ENCODE results near the gene TBC1D7. TPM values are rescaled to one million over a fixed set of nuclear protein-coding genes. Genes with fewer than 3 reads are reported as not detected.

The TBC1D7 gene
- total RNA-seq, 4 donors from 2014 or later: 5.5 to 12.5 (median 8.4) TPM

DNA sequence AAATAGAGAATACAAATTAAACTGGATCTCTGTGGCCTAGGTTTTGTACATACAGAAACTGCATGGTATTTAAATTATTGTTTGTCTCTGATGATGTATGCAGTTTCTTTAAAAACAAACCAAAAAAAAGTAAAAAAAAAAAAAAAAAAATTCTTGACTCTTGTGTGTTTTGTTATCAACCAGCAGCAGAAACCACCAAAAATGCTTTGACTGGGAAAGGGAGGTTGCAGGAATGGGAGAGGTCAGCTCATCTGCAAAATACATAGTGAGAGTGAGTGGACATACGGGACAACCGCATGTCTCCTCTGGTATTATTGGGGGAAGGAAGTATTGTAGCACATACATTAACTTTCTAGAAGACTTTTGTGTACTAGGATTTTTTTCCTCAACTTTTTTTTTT, 38.0 kb downstream of the TBC1D7 start:
- intact Hi-C loops (cut with DNase I): no loop called here
- Histone ChIP-seq H3K36me3 (peaks cover 17 to 65% (median 50%) of the 10 kb centered on the region in 4 donors), H3K4me3 (no peak overlapping the region), H3K9me3 (peaks cover 0 to 16% (median 14%) of the 10 kb centered on the region in 4 donors), H3K27ac (replicated peaks in 1 of 4) (no peak overlapping the region), H3K4me1 (no peaks in the 10 kb centered on the region), H3K27me3 (no peaks in the 10 kb centered on the region)
- WGBS: 100% methylated on average over 2 of the region's 2 CpGs
- TF ChIP-seq POLR2AphosphoS5 (IDR thresholded peaks at IDR 0.05) (no peak), EP300 (IDR thresholded peaks at IDR 0.05) (no peak), POLR2A (IDR thresholded peaks at IDR 0.05; ENCODE audit: low read depth) (no peak)
- TF ChIP-seq, protein P1, sequence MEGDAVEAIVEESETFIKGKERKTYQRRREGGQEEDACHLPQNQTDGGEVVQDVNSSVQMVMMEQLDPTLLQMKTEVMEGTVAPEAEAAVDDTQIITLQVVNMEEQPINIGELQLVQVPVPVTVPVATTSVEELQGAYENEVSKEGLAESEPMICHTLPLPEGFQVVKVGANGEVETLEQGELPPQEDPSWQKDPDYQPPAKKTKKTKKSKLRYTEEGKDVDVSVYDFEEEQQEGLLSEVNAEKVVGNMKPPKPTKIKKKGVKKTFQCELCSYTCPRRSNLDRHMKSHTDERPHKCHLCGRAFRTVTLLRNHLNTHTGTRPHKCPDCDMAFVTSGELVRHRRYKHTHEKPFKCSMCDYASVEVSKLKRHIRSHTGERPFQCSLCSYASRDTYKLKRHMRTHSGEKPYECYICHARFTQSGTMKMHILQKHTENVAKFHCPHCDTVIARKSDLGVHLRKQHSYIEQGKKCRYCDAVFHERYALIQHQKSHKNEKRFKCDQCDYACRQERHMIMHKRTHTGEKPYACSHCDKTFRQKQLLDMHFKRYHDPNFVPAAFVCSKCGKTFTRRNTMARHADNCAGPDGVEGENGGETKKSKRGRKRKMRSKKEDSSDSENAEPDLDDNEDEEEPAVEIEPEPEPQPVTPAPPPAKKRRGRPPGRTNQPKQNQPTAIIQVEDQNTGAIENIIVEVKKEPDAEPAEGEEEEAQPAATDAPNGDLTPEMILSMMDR (IDR thresholded peaks at IDR 0.05): no peak
- DNase-seq (ENCODE audit: extremely low spot score): no peak

DNA sequence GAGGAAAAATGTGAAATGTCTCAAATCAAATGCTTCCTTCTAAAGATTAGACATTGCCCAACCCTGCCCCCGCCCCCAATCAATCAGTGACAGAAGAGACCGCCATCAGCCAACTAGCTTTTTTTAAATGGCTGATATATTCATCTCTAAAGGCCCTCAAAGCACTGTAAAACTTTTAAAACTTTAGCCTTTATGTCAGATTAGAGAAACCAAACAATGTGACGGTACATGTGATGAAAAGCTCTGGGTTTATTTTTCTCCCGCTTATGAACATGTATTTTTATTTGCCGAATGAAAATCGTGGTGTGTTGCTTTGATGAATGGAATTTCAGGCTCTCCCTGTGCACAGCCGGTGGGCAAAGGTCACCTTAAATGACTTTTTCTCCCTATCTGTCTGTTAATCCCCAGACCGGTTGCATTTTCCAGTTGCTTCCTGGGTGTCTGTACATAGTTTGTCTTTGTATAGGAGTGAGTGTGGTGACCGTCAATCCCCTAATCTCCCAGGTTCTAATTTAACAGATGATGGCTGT, 38.5 kb downstream of the TBC1D7 start:
- peaks cover 17 to 66% (median 45%) of the 10 kb centered on the region in 4 donors for H3K36me3 ChIP-seq
- H3K4me1 ChIP-seq: no peaks in the 10 kb centered on the region
- intact Hi-C loops (cut with DNase I): no loop called here
- no peak for TF ChIP-seq EP300 (IDR thresholded peaks at IDR 0.05)
- TF ChIP-seq, protein P1 (IDR thresholded peaks at IDR 0.05): no peak
- no peak for TF ChIP-seq POLR2AphosphoS5 (IDR thresholded peaks at IDR 0.05)
- TF ChIP-seq POLR2A (IDR thresholded peaks at IDR 0.05; ENCODE audit: low read depth): no peak
- DNase-seq (ENCODE audit: extremely low spot score): no peak
- H3K4me3 ChIP-seq: no peak overlapping the region
- H3K27ac ChIP-seq (replicated peaks in 1 of 4): no peak overlapping the region
- H3K27me3 ChIP-seq: no peaks in the 10 kb centered on the region
- H3K9me3 ChIP-seq: peaks cover 0 to 16% (median 14%) of the 10 kb centered on the region in 4 donors
- WGBS: 77% methylated on average over 9 of the region's 9 CpGs

DNA sequence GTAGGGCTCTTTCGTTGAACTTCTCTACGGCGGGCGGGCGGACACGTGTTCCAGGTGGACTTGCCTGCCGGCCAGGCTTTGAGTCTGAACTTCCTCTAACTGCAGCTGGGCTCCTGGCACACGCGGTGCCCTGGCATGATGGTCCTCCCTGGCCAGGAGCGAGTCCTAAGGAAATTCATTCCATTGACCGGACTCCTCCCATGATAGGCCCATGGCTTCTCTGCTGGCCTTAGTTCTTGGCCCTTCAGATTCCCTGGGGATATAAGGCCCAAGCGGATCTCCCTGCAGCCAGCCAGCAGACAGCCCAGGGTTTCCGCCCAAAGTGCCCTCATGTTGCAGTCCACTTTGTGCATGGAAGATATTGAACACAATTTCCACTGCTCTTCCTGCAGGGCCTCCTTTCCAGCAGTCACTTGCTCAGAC, 39.4 kb downstream of the TBC1D7 start:
- peaks cover 0 to 16% (median 14%) of the 10 kb centered on the region in 4 donors for H3K9me3 ChIP-seq
- H3K4me1 ChIP-seq: no peaks in the 10 kb centered on the region
- DNase-seq (ENCODE audit: extremely low spot score): no peak
- H3K27me3 ChIP-seq: no peaks in the 10 kb centered on the region
- no peak overlapping the region for H3K4me3 ChIP-seq
- 100% methylated on average over 5 of the region's 13 CpGs for WGBS
- peaks cover 14 to 64% (median 36%) of the 10 kb centered on the region in 4 donors for H3K36me3 ChIP-seq
- TF ChIP-seq POLR2AphosphoS5 (IDR thresholded peaks at IDR 0.05) (no peak), EP300 (IDR thresholded peaks at IDR 0.05) (no peak), POLR2A (IDR thresholded peaks at IDR 0.05; ENCODE audit: low read depth) (no peak)
- TF ChIP-seq, protein P1 (IDR thresholded peaks at IDR 0.05): no peak
- H3K27ac ChIP-seq (replicated peaks in 1 of 4): no peak overlapping the region
- intact Hi-C loops (cut with DNase I): no loop called here

DNA sequence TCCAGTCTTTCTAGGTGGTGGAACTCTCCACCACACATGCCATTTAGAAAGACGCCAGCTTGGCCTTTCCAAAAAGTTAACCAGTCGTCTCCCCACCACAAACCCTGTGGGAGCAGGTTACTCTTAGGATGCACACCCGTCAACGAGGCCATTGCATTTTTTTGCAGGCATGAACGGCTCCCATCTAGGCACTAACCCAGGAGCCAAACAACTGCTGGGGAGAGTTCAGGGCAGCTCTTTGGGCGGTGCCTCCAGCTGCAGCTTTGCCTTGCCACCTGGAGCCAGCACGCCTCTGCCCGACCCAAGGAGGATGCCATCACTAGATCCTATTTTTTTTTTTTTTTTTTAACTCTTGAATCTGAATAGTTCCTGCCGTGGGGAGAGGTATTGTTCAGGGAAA, 39.9 kb downstream of the TBC1D7 start:
- no peak overlapping the region for H3K4me3 ChIP-seq
- no peak for DNase-seq (ENCODE audit: extremely low spot score)
- H3K36me3 ChIP-seq: peaks cover 12 to 64% (median 33%) of the 10 kb centered on the region in 4 donors
- intact Hi-C loops (cut with DNase I): no loop called here
- WGBS: 87% methylated on average over 9 of the region's 9 CpGs
- no peaks in the 10 kb centered on the region for H3K27me3 ChIP-seq
- H3K27ac ChIP-seq (replicated peaks in 1 of 4): no peak overlapping the region
- H3K9me3 ChIP-seq: peaks cover 0 to 16% (median 14%) of the 10 kb centered on the region in 4 donors
- TF ChIP-seq POLR2AphosphoS5 (IDR thresholded peaks at IDR 0.05): no peak
- TF ChIP-seq POLR2A (IDR thresholded peaks at IDR 0.05; ENCODE audit: low read depth): no peak
- TF ChIP-seq, protein P1 (IDR thresholded peaks at IDR 0.05): no peak
- TF ChIP-seq EP300 (IDR thresholded peaks at IDR 0.05): no peak
- no peaks in the 10 kb centered on the region for H3K4me1 ChIP-seq

DNA sequence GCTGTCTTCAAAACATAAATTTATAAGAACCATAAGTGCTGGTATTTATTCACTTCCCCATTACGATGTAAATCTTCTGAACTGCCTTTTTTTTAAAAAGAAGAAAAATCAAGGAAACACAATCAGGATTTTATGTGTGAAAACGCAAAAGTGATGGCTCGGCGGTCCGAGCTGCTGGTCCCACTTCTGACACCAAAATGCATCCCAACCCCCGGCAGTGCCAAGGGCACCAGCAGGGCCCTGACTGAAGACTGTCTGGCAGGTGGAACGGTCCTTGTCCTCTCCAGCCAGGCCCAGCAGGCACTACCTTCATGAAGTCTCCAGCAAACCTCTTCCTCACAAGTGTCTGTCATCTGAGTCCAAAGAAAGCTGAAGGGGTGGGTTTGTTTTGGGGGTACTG, 41.2 kb downstream of the TBC1D7 start:
- H3K9me3 ChIP-seq: peaks cover 0 to 16% (median 14%) of the 10 kb centered on the region in 4 donors
- TF ChIP-seq POLR2A (IDR thresholded peaks at IDR 0.05; ENCODE audit: low read depth): no peak
- TF ChIP-seq EP300 (IDR thresholded peaks at IDR 0.05): no peak
- TF ChIP-seq, protein P1 (IDR thresholded peaks at IDR 0.05): no peak
- no peak for TF ChIP-seq POLR2AphosphoS5 (IDR thresholded peaks at IDR 0.05)
- DNase-seq (ENCODE audit: extremely low spot score): no peak
- intact Hi-C loops (cut with DNase I): no loop called here
- peaks cover 6 to 58% (median 22%) of the 10 kb centered on the region in 4 donors for H3K36me3 ChIP-seq
- no peaks in the 10 kb centered on the region for H3K27me3 ChIP-seq
- WGBS: 98% methylated on average over 7 of the region's 7 CpGs
- H3K4me3 ChIP-seq: no peak overlapping the region
- H3K4me1 ChIP-seq: no peaks in the 10 kb centered on the region
- no peak overlapping the region for H3K27ac ChIP-seq (replicated peaks in 1 of 4)

All from esophagus muscularis mucosa (tissue), 4 donors.